Lower leg skin (tissue), 4 donors: Measurements from ENCODE around the gene DOCK11. TPM values are rescaled to one million over a fixed set of nuclear protein-coding genes. Genes with fewer than 3 reads are reported as not detected.

Source experiments
- DNase-seq, 2 donors: peaks; one replicate each; pipeline ENCODE4 v3.0.0-alpha.2; 2019; ENCODE audit warnings: low spot score in 2 of 2
- H3K4me3 ChIP-seq: fragments of 200-600 bp; sonication (generic); 2 replicates; pipeline ENCODE4 v1.5.1; 2017; ENCODE audit warnings: mild to moderate bottlenecking, low read depth; ENCODE audit not compliant: poor library complexity, severe bottlenecking
- POLR2A ChIP-seq, 2 donors: fragments of 450-650 bp; IDR thresholded peaks; one replicate each; pipeline ENCODE4 v1.6.1; 2016 to 2017; ENCODE audit warnings: antibody characterized with exemption in 2 of 2, mild to moderate bottlenecking in 1 of 2, moderate library complexity in 1 of 2
- WGBS, 2 donors: methylation state at CpG; one replicate each; pipeline ENCODE4 v1.1.5; 2018; 5-methylcytosine and 5-hydroxymethylcytosine counted together
- intact Hi-C: fragments of 100-400 bp; cut with DNase I; formaldehyde crosslinking; loops from one replicate; pipeline ENCODE4 v1.15.0; 2023; ENCODE audit warnings: low total_unique reads
- total RNA-seq, 4 donors: library from RNA; depleted of rRNA; stranded (reverse); fragments of >200 nt; gene quantifications; one replicate each; pipeline ENCODE4 v1.1.0, GENCODE V29; 2016
- TF ChIP-seq, protein P1 (sequence below), 3 donors: fragments of 450-650 bp; IDR thresholded peaks; one replicate each; pipeline ENCODE4 v1.5.1; 2016; ENCODE audit warnings: antibody characterized with exemption in 3 of 3, mild to moderate bottlenecking in 3 of 3, moderate library complexity in 2 of 3

Gene DOCK11
- total RNA-seq, 4 donors from 2014 or later, result 3.5 to 11.1 (median 5.5) TPM

DNA sequence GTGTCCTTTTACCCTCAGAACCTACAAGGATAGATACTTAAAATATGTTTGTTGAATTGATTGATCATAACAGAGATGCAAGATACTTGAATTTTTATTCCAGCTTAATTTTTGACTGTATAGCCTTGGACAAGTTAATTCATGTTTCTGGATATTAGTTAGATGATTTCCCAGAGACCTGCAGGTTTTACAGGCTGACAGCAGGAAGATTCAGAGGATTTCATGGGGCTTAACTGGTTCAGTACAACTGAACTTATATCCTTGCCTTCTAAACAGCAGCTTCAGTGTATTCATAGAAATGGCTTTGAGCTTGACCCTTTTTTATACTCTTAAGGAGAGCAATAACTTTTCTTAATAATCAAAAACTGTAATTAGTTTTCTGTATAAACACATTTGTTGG, 169.6 kb downstream of the DOCK11 start:
- TF ChIP-seq, protein P1, sequence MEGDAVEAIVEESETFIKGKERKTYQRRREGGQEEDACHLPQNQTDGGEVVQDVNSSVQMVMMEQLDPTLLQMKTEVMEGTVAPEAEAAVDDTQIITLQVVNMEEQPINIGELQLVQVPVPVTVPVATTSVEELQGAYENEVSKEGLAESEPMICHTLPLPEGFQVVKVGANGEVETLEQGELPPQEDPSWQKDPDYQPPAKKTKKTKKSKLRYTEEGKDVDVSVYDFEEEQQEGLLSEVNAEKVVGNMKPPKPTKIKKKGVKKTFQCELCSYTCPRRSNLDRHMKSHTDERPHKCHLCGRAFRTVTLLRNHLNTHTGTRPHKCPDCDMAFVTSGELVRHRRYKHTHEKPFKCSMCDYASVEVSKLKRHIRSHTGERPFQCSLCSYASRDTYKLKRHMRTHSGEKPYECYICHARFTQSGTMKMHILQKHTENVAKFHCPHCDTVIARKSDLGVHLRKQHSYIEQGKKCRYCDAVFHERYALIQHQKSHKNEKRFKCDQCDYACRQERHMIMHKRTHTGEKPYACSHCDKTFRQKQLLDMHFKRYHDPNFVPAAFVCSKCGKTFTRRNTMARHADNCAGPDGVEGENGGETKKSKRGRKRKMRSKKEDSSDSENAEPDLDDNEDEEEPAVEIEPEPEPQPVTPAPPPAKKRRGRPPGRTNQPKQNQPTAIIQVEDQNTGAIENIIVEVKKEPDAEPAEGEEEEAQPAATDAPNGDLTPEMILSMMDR (IDR thresholded peaks at IDR 0.05), result no peak
- no peak for TF ChIP-seq POLR2A (IDR thresholded peaks at IDR 0.05)
- intact Hi-C loops, result no loop called here
- DNase-seq, result no peak
- no peak overlapping the region for H3K4me3 ChIP-seq

DNA sequence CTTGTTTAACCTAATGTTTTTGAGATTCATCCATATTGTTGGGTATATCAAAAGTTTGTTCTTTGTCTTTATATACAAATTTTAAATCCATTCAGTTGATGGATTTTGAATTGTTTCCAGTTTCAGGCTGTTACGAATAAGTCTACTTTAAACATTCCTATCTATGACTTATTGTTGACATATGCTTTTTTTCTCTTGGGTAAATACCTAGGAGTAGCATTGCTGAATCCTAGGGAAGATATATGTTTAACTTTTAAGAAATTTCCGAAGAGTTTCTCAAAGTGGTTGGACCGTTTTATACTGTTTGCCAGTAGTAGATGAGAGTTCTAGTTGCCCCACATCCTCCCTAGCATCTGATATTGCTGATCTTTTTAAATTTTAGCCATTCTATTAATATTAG, 170.9 kb downstream of the DOCK11 start:
- intact Hi-C loops, result no loop called here
- TF ChIP-seq, protein P1 (IDR thresholded peaks at IDR 0.05), result no peak
- TF ChIP-seq POLR2A (IDR thresholded peaks at IDR 0.05), result no peak

DNA sequence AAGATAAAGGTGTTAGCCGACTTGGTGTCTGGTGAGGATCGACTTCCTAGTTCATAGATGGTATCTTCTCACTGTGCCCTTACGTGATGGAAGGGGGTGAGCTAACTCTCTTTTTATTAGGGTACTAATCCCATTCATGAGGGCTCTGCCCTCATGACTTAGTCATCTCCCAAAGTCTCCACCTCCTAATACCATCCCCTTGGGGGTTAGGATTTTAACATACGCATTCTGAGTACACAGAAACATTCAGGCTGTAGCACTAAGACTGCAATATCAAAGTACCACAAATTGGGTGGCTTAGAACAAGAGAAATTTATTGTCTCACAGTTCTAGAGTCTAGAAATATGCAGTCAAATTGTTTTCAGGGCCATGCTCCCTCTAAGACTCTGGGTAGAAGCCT, 173.8 kb downstream of the DOCK11 start:
- 78 to 80% methylated on average over 4 of the region's 4 CpGs for WGBS, 2 donors
- intact Hi-C loops, result no loop called here
- no peak for DNase-seq
- H3K4me3 ChIP-seq, result no peak overlapping the region
- no peak for TF ChIP-seq POLR2A (IDR thresholded peaks at IDR 0.05)
- TF ChIP-seq, protein P1 (IDR thresholded peaks at IDR 0.05), result no peak

More for the DNA sequence above, 170.9 kb downstream of the DOCK11 start:
- 71 to 92% methylated on average over 3 of the region's 3 CpGs for WGBS, 2 donors
- no peak overlapping the region for H3K4me3 ChIP-seq
- no peak for DNase-seq

DNA sequence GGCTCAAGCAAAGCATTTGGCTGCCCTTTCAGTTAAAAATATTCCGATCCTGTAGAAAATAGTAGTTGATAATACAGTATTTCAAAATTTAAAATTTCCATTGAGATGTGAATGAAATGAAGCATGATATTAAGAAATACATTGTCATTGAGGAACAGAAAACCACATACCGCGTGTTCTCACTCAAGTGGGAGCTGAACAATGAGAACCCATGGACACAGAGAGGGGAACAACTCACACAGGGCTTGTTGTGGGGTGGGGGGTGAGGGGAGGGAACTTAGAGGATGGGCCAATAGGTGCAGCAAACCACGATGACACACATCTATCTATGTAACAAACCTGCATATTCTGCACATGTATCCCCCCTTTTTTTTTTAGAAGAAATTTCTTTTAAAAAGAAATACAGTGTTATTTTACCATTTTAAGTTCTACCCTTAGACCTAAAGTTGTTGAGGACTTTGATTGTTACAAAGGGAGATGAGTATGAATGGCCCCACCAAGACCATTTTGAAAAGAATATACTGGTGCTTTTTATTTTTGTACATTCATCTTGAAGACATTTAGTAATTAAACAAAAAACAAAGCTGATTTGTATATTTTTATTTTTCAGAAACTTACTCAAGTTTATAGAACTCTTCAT, 179.8 kb downstream of the DOCK11 start:
- intact Hi-C loops, result no loop called here
- WGBS, 2 donors, result 87 to 96% methylated on average over 4 of the region's 4 CpGs
- DNase-seq, result no peak
- H3K4me3 ChIP-seq, result no peak overlapping the region
- no peak for TF ChIP-seq POLR2A (IDR thresholded peaks at IDR 0.05)
- TF ChIP-seq, protein P1 (IDR thresholded peaks at IDR 0.05), result no peak

DNA sequence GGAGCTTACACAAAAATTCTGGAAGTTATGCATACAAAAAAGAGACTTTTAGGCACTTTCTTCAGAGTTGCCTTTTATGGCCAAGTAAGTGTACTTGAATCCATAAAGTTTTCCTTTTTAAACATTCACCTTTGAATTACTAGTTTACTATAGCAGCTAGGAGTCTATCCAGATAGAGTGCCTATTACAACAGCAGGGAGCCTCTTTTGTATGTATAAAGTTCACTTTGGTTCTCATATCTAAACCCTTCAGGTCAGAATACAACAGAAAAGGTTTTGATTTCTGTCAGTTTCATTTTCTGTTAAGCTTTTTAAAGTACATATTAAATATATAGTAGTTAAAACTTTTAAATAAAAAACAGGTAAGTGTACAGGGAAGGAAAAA, 180.3 kb downstream of the DOCK11 start:
- no peak for DNase-seq
- no peak overlapping the region for H3K4me3 ChIP-seq
- intact Hi-C loops, result no loop called here
- no peak for TF ChIP-seq POLR2A (IDR thresholded peaks at IDR 0.05)
- TF ChIP-seq, protein P1 (IDR thresholded peaks at IDR 0.05), result no peak

DNA sequence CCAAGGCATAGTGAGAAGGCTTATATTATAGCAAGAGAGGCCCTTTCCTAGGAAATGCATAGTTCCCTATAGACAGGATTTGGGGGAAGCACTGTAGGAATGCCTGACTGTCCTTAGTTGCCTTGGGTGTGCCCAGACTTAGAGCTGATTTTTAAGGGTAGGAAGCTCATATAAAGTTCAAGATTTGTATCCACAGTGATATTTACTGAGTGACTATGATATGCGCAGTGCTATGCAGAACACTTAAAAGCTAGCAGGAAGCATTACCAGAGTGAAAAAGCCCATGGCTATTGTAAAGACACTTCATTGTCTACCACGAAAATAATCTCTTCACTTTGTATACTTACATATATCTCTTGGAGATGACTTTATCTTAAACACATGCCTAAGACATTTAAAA, 181.7 kb downstream of the DOCK11 start:
- no peak for TF ChIP-seq POLR2A (IDR thresholded peaks at IDR 0.05)
- TF ChIP-seq, protein P1 (IDR thresholded peaks at IDR 0.05), result no peak
- no peak overlapping the region for H3K4me3 ChIP-seq
- WGBS, 2 donors, result 64 to 87% methylated on average over 2 of the region's 2 CpGs
- DNase-seq, result no peak
- intact Hi-C loops, result no loop called here
